Breast epithelium (tissue), 3 donors: ENCODE results near the gene QPCT.

Source experiments
- POLR2A ChIP-seq: fragments of 450-650 bp; IDR thresholded peaks from one replicate; pipeline ENCODE4 v1.6.1; 2016; ENCODE audit warnings: antibody characterized with exemption, mild to moderate bottlenecking, moderate library complexity
- TF ChIP-seq, protein P1 (sequence below), 3 donors: fragments of 450-650 bp; IDR thresholded peaks; one replicate each; pipeline ENCODE4 v1.5.1; 2016 to 2017; ENCODE audit warnings: antibody characterized with exemption in 3 of 3, mild to moderate bottlenecking in 3 of 3, moderate library complexity in 3 of 3

DNA sequence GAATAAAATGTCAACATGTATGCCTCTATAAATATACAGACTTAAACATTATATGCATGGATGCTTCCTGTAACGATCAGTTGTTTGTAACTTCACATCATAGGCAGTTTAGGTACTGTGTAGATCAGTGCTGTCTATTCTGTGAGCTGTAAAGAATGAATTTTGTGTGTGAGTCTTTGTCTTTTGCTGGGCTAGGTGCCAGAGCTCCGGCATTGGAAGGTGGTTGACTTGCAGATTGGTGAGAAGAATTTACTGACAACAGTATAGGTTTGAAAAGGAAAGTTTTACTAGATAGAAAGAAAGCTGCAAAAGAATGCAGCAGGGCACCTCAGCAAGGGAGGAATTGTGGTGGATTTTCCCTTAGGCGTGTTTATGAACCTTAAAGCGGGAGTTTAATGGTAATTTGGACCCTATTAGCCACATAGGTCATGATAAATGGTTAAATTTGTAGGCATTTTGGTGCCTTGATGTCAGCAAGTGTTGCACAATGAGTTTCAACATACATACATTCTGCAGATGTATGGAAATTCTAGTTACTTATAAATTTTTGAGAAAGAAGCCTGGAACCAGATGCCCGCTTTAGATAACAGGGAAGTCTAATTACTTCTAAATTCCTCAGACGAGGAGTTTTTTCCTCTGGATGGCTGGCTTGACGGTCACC, 6.7 kb upstream of the QPCT start:
- no peak for TF ChIP-seq POLR2A
- TF ChIP-seq, protein P1, sequence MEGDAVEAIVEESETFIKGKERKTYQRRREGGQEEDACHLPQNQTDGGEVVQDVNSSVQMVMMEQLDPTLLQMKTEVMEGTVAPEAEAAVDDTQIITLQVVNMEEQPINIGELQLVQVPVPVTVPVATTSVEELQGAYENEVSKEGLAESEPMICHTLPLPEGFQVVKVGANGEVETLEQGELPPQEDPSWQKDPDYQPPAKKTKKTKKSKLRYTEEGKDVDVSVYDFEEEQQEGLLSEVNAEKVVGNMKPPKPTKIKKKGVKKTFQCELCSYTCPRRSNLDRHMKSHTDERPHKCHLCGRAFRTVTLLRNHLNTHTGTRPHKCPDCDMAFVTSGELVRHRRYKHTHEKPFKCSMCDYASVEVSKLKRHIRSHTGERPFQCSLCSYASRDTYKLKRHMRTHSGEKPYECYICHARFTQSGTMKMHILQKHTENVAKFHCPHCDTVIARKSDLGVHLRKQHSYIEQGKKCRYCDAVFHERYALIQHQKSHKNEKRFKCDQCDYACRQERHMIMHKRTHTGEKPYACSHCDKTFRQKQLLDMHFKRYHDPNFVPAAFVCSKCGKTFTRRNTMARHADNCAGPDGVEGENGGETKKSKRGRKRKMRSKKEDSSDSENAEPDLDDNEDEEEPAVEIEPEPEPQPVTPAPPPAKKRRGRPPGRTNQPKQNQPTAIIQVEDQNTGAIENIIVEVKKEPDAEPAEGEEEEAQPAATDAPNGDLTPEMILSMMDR (IDR thresholded peaks at IDR 0.05): no peak
